GM12878 (cell line): Measurements from ENCODE around the gene OS9. TPM values are rescaled to one million over a fixed set of nuclear protein-coding genes. Genes with fewer than 3 reads are reported as not detected.

Source experiments
- ATAC-seq: fragments of 200-7000 bp; cut with Tn5 transposase; 3 replicates; pipeline ENCODE4 v1.9.1; 2020; ENCODE audit warnings: mild to moderate bottlenecking, moderate library complexity
- BruUV-seq: library from RNA; stranded (reverse); fragments of 400-500 nt; replicated peaks from 2 replicates; lab custom pipeline; 2021; lab: Mats Ljungman, UMichigan
- CTCF ChIA-PET: fragments of 300-600 bp; sonication (Branson Sonifier 250); formaldehyde crosslinking; extraction: SDS; loops from one replicate; lab custom pipeline; 2021; ENCODE audit warnings: inconsistent platforms; lab: Yijun Ruan, JAX
- POLR2A ChIA-PET: fragments of 350-600 bp; formaldehyde crosslinking; extraction: SDS; loops from one replicate; lab custom pipeline; 2021; ENCODE audit warnings: inconsistent platforms; lab: Charles Lee
- RAD21 ChIA-PET: fragments of 300-600 bp; sonication (Branson Sonifier 250); formaldehyde crosslinking; loops from one replicate; lab custom pipeline; 2023; ENCODE audit warnings: antibody characterized with exemption; ENCODE audit not compliant: unreplicated experiment; lab: Charles Lee
- SMC1A ChIA-PET: fragments of 300-600 bp; sonication (Branson Sonifier 250); formaldehyde crosslinking; loops from one replicate; lab custom pipeline; 2023; ENCODE audit not compliant: unreplicated experiment, uncharacterized antibody; lab: Charles Lee
- DNase-seq: peaks from one replicate; pipeline ENCODE4 v3.0.0-alpha.2; 2011; ENCODE audit warnings: low read depth, low spot score
- FAIRE-seq: peaks from 3 replicates; lab custom pipeline; 2011; peaks lifted over from hg19 to GRCh38; lab: Jason Lieb, UNC
- H2AFZ ChIP-seq: 2 replicates; pipeline ENCODE4 v1.6.0; 2011; ENCODE audit warnings: low read depth, low read length, control low read depth; ENCODE audit not compliant: control insufficient read depth
- H3K27ac ChIP-seq: 2 replicates; pipeline ENCODE4 v1.5.1; 2011; ENCODE audit warnings: control low read depth; ENCODE audit not compliant: control insufficient read depth, insufficient read depth
- H3K27me3 ChIP-seq, 2 experiments: replicated peaks in 1 of 2; 2 replicates each; pipeline versions ENCODE4 v1.6.0 to v1.6.1; 2011; ENCODE audit warnings: low read length in 1 of 2; ENCODE audit not compliant: control insufficient read depth in 2 of 2, insufficient read depth in 2 of 2
- H3K36me3 ChIP-seq, 2 experiments: 2 replicates each; pipeline ENCODE4 v1.5.1; 2011; ENCODE audit warnings: low read length in 1 of 2; ENCODE audit not compliant: control insufficient read depth in 2 of 2, insufficient read depth in 2 of 2
- H3K4me1 ChIP-seq: 2 replicates; pipeline ENCODE4 v1.6.1; 2011; ENCODE audit warnings: mild to moderate bottlenecking, low read length, moderate library complexity, mixed read lengths; ENCODE audit not compliant: control insufficient read depth, insufficient read depth
- H3K4me2 ChIP-seq: 2 replicates; pipeline ENCODE4 v1.6.0; 2011; ENCODE audit warnings: control low read depth; ENCODE audit not compliant: control insufficient read depth, insufficient read depth
- H3K4me3 ChIP-seq: fragments of 200-600 bp; sonication (generic); 2 replicates; pipeline ENCODE4 v1.5.1; 2016
- H3K79me2 ChIP-seq: 2 replicates; pipeline ENCODE4 v1.6.0; 2011; ENCODE audit warnings: low read length; ENCODE audit not compliant: control insufficient read depth, insufficient read depth
- H3K9ac ChIP-seq: 2 replicates; pipeline ENCODE4 v1.8.0; 2011; ENCODE audit warnings: low read length, control low read depth, mixed read lengths; ENCODE audit not compliant: control insufficient read depth, insufficient read depth
- H3K9me3 ChIP-seq: replicated peaks from 3 replicates; pipeline ENCODE4 v1.5.1; 2011; ENCODE audit warnings: mild to moderate bottlenecking, low read length; ENCODE audit not compliant: control insufficient read depth, insufficient read depth
- H4K20me1 ChIP-seq: 2 replicates; pipeline ENCODE4 v1.6.0; 2011; ENCODE audit not compliant: control insufficient read depth, insufficient read depth
- CBX3 ChIP-seq: fragments of 200-600 bp; sonication (generic); IDR thresholded peaks from 2 replicates; pipeline ENCODE4 v1.6.1; 2016; ENCODE audit warnings: low read depth, borderline replicate concordance
- GATAD2B ChIP-seq: fragments of 450-650 bp; conservative IDR thresholded peaks from 2 replicates; pipeline ENCODE4 v1.6.1; 2017; ENCODE audit warnings: low read depth, mild to moderate bottlenecking, moderate library complexity
- HDAC2 ChIP-seq: fragments of 200-600 bp; sonication (generic); IDR thresholded peaks from 2 replicates; pipeline ENCODE4 v1.6.1; 2017
- HDAC6 ChIP-seq: fragments of 200-600 bp; sonication (generic); IDR thresholded peaks from one replicate; pipeline ENCODE4 v1.8.0; 2017; ENCODE audit warnings: antibody characterized with exemption; ENCODE audit not compliant: unreplicated experiment
- LARP7 ChIP-seq: fragments of 450-650 bp; IDR thresholded peaks from 2 replicates; pipeline ENCODE4 v1.6.1; 2017; ENCODE audit warnings: mild to moderate bottlenecking
- MXI1 ChIP-seq: fragments of 150-350 bp; IDR thresholded peaks from 2 replicates; pipeline ENCODE4 v1.6.1; 2011; ENCODE audit warnings: low read depth, mild to moderate bottlenecking, inconsistent platforms, low read length, improper control_type of control experiment
- NFIC ChIP-seq: IDR thresholded peaks from 2 replicates; pipeline ENCODE4 v1.6.1; 2012; ENCODE audit warnings: low read depth, mild to moderate bottlenecking, inconsistent platforms, low read length, moderate library complexity
- POLR2A ChIP-seq: IDR thresholded peaks from 2 replicates; pipeline ENCODE4 v1.6.1; 2011; ENCODE audit warnings: low read depth, mild to moderate bottlenecking, low read length
- RAD21 ChIP-seq: IDR thresholded peaks from 2 replicates; pipeline ENCODE4 v1.6.1; 2011; ENCODE audit warnings: mild to moderate bottlenecking, low read depth, low read length, moderate library complexity; ENCODE audit not compliant: insufficient read depth
- RBBP5 ChIP-seq: fragments of 200-600 bp; sonication (generic); conservative IDR thresholded peaks from 2 replicates; pipeline ENCODE4 v1.6.1; 2016
- SIN3A ChIP-seq: IDR thresholded peaks from 2 replicates; pipeline ENCODE4 v1.6.1; 2012; ENCODE audit warnings: low read depth, low read length, improper control_type of control experiment
- SMARCA5 ChIP-seq: fragments of 450-650 bp; IDR thresholded peaks from 2 replicates; pipeline ENCODE4 v1.6.1; 2017; ENCODE audit warnings: mild to moderate bottlenecking
- SREBF1 ChIP-seq: IDR thresholded peaks from 2 replicates; pipeline ENCODE4 v1.6.1; 2012; ENCODE audit warnings: mild to moderate bottlenecking, low read length
- SREBF2 ChIP-seq: IDR thresholded peaks from 2 replicates; pipeline ENCODE4 v1.6.1; 2012; ENCODE audit warnings: mild to moderate bottlenecking, low read length
- TCF7 ChIP-seq: IDR thresholded peaks from 2 replicates; pipeline ENCODE4 v1.6.1; 2014; ENCODE audit warnings: antibody characterized with exemption, borderline replicate concordance
- ZNF24 ChIP-seq: fragments of 450-650 bp; IDR thresholded peaks from 2 replicates; pipeline ENCODE4 v1.6.1; 2017; ENCODE audit warnings: antibody characterized with exemption, mild to moderate bottlenecking
- ZNF592 ChIP-seq: fragments of 450-650 bp; IDR thresholded peaks from 2 replicates; pipeline ENCODE4 v1.6.1; 2017; ENCODE audit warnings: mild to moderate bottlenecking, moderate library complexity
- ZSCAN29 ChIP-seq: fragments of 450-650 bp; IDR thresholded peaks from 2 replicates; pipeline ENCODE4 v1.6.1; 2017; ENCODE audit warnings: mild to moderate bottlenecking, moderate library complexity
- WGBS: methylation state at CpG from one replicate; pipeline ENCODE4 v1.1.6; 2016; ENCODE audit warnings: low lambda C conversion rate; ENCODE audit not compliant: insufficient replicate concordance, insufficient coverage; ENCODE audit errors: missing lambda C conversion rate; 5-methylcytosine and 5-hydroxymethylcytosine counted together
- in situ Hi-C: fragments of 300-500 bp; cut with MboI; formaldehyde crosslinking; loops from 9 replicates; pipeline ENCODE4 v1.14.3; 2018; ENCODE audit warnings: mixed read lengths
- intact Hi-C: fragments of 100-400 bp; cut with micrococcal nuclease; formaldehyde crosslinking; loops from one replicate; pipeline ENCODE4 v1.14.2; 2022; ENCODE audit not compliant: unreplicated experiment
- polyA plus RNA-seq, 11 experiments: library from polyadenylated mRNA; depleted of rRNA in 4 of 11; unstranded in 6 of 11; stranded (reverse) in 5 of 11; fragments of >200 nt; fragmentation: Nextera tagmentation in 4 of 11; fragmentation: Illumina TruSeq in 1 of 11; extraction: Ambion mirVana in 4 of 11; extraction: Trizol in 1 of 11; gene quantifications; 1 replicate in 1 of 11; 2 replicates in 10 of 11; pipeline versions ENCODE4 v1.2.1 to v1.2.3, GENCODE V29; 2011 to 2016; ENCODE audit warnings: inconsistent platforms in 2 of 11, missing spikeins in 2 of 11, low read depth in 1 of 11
- total RNA-seq, 4 experiments: library from RNA; depleted of rRNA in 3 of 4; stranded (reverse); fragments of >200 nt in 3 of 4; fragmentation: Illumina TruSeq in 1 of 4; extraction: Trizol in 1 of 4; gene quantifications; 2 replicates each; pipeline versions ENCODE4 v1.2.1 to v1.2.3, GENCODE V29; 2013 to 2021

OS9 gene
- total and polyA plus RNA-seq, 10 of the 15 experiments (the other 5 are each of a cell fraction or from before 2014, with no cell fraction given): 5.2 to 106 (median 79.1) TPM

DNA sequence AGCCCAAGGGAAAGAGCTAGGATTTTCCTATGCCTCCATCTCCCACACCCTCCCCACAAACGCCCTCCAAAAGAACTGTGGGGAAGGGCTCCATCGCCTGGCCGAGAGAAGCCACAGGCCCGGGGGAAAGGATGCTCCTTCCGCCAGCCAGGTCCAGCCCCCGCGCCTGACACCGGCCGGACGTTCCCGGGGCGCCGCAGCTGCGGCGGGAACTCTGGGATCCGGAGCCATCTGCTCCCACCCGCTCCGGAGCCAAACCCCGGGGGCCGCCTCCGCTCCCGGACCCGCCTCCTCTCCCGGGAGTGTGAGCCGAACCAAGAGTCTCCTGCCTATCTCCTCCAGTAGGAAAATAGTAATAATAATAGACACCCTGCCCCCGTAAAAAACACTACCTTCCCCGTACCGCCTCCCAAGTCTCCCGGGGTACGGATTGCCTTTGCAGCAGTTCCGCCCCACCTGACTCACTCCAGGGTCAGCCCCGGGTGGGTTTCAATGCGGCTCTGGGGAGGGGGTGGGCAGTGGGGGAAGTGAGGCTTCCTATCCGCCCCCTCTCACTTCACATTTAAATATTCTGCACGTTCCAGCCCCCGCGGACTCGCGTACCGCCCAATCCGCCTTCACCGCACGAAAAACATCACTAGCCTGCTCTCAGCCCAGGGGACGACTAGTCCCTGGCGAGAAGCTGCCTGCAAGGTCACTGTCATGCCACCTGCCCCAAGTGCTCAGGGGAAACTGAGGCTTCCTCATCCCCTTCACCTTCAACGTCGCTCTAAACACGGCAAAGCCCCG, 42.2 kb downstream of the OS9 start:
- intact Hi-C loops: no loop called here

More for the DNA sequence above, 42.2 kb downstream of the OS9 start:
- FAIRE-seq (no peak), DNase-seq (no peak), ATAC-seq (no peak)
- no peak for TF ChIP-seq GATAD2B
- no peak for TF ChIP-seq TCF7
- no peak for TF ChIP-seq SMARCA5
- TF ChIP-seq NFIC: no peak
- no peak for TF ChIP-seq LARP7
- TF ChIP-seq CBX3: no peak
- TF ChIP-seq ZNF24: no peak
- TF ChIP-seq HDAC2: no peak
- TF ChIP-seq HDAC6: no peak
- no peak for TF ChIP-seq RAD21
- no peak for TF ChIP-seq MXI1
- no peak for TF ChIP-seq RBBP5
- no peak for TF ChIP-seq SREBF1
- TF ChIP-seq ZNF592: no peak
- TF ChIP-seq ZSCAN29: no peak
- TF ChIP-seq SIN3A: no peak
- TF ChIP-seq POLR2A: no peak
- no peak for TF ChIP-seq SREBF2
- Histone ChIP-seq H3K9me3 (no peaks in the 10 kb centered on the region), H3K79me2 (peaks cover 10% of the 10 kb centered on the region), H3K36me3 (peaks cover 1 to 4% of the 10 kb centered on the region in 2 experiments; a peak in 3 of 4 replicates), H3K27ac (no peak overlapping the region), H2AFZ (no peak overlapping the region), H3K27me3 (no peaks in the 10 kb centered on the region), H3K4me3 (no peak overlapping the region), H3K4me2 (no peak overlapping the region), H3K4me1 (peaks cover 7% of the 10 kb centered on the region), H4K20me1 (no peaks in the 10 kb centered on the region), H3K9ac (no peak overlapping the region)
- RAD21 ChIA-PET: no interaction called here
- BruUV-seq: no TSS peak
- SMC1A ChIA-PET: no interaction called here
- POLR2A ChIA-PET: no interaction called here
- CTCF ChIA-PET: no interaction called here
- in situ Hi-C loops: no loop called here
- WGBS: 92% methylated on average over 48 of the region's 49 CpGs
